Measurements from ENCODE around the gene C21orf58.

C21orf58 gene

DNA sequence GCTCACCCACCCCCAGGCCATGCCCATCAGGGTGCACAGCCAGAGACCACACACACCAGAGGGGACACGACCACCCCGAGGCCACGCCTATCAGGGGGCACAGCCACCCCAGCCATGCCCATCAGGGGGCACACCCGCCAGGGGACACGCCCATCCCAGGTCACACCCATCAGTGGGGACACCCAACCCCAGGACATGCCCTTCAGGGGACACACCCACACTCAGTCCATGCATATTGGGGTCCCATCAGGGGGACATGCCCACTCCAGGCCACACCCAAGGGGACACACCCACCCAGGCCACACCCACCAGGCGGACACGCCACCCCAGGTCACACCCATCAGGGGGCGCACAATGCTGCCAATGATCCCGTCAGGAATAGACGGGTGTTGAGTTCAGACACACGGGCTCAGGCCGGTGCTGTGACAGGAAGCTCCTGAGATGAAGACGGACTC is 59.0 kb downstream of the C21orf58 start:
- DNase-seq (ENCODE audit: low read depth): no peak
- no peak overlapping the region for H3K4me3 ChIP-seq (ENCODE audit: low read depth, low read length)
- TF ChIP-seq, protein P1, sequence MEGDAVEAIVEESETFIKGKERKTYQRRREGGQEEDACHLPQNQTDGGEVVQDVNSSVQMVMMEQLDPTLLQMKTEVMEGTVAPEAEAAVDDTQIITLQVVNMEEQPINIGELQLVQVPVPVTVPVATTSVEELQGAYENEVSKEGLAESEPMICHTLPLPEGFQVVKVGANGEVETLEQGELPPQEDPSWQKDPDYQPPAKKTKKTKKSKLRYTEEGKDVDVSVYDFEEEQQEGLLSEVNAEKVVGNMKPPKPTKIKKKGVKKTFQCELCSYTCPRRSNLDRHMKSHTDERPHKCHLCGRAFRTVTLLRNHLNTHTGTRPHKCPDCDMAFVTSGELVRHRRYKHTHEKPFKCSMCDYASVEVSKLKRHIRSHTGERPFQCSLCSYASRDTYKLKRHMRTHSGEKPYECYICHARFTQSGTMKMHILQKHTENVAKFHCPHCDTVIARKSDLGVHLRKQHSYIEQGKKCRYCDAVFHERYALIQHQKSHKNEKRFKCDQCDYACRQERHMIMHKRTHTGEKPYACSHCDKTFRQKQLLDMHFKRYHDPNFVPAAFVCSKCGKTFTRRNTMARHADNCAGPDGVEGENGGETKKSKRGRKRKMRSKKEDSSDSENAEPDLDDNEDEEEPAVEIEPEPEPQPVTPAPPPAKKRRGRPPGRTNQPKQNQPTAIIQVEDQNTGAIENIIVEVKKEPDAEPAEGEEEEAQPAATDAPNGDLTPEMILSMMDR (IDR thresholded peaks at IDR 0.05; ENCODE audit: control insufficient read depth, extremely low read depth, insufficient read depth): no peak

DNA sequence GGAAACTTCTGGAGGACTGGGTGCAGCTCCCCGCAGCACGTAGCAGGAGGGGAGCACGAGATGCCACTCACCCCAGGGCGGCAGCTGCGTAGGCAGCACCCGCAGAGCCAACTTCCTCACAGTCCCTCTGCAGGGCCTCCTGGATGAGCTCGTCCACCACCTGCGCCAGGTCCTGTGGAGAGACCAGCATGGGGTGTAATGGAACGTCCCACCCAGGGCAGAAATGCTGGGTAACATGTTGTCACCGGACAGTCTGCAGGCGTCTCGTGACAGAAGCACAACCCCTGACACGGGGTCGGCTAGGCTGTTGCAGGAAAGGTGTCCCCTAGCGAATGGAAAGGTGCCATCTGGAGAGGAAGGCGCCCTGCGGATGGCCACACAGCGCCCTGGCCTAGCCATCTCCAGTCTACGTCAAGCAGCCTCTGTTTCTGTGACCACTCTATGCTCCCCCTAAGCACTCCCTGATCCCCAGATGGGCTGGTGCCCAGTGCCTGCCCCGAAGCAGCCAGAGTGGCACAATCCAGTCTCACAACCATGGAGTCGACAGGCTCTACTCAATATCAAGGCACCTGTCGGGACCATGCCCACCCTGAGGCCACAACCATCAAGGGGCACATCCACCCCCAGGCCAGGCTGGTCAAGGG is 59.5 kb downstream of the C21orf58 start:
- TF ChIP-seq, protein P1 (IDR thresholded peaks at IDR 0.05; ENCODE audit: control insufficient read depth, extremely low read depth, insufficient read depth): no peak
- no peak overlapping the region for H3K4me3 ChIP-seq (ENCODE audit: low read depth, low read length)
- no peak for DNase-seq (ENCODE audit: low read depth)

DNA sequence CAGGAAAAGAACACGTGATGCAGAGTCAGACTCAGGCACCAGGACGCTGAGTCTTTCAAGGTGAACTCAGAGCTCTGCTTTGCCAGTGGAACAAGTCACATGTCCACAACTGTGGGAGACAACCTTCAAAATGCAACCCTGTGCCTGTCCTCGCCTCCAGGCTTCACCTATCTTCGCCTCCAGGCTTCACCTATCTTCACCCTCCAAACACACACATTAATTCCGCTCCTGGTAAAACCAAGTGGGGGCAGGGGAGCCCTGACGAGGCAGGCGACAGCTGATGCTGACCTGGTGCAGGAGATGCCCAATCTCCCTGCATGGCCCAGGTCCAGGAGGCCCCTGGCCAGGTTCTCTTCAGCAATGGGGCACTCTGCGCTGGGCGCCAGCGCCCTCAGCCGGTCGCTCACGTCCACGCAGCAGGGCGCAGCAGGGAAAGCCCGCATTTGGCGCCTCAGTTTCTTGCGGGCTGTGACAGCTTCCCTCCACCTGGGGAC is 67.1 kb downstream of the C21orf58 start:
- no peak overlapping the region for H3K4me3 ChIP-seq (ENCODE audit: low read depth, low read length)
- DNase-seq (ENCODE audit: low read depth): no peak
- TF ChIP-seq, protein P1 (IDR thresholded peaks at IDR 0.05; ENCODE audit: control insufficient read depth, extremely low read depth, insufficient read depth): no peak

- DNase-seq (ENCODE audit: low read depth): no peak
- TF ChIP-seq, protein P1 (IDR thresholded peaks at IDR 0.05; ENCODE audit: control insufficient read depth, extremely low read depth, insufficient read depth): no peak
- H3K4me3 ChIP-seq (ENCODE audit: low read depth, low read length): no peak overlapping the region
These were observed 67.8 kb downstream of the C21orf58 start for GRCh38 chr21:46255758-46256337.

DNA sequence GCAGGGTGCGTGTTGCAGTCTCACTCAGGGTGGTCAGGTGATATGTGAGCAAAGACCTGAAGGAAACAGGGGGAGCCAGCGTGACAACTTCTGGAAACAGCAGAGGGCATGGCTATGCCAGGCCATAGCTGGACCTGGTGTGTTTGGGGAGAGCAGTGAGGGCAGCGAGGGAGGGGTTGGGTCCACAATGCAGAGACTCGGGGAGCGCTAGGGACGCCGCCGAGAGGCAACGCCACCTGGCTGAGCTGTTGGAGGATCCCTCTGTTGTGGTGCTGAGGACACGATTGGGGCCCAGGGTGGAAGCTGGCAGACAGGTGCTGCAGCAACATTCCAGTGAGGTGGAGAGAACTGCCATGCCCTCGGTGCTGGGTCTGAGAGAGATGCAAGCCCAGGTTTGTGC is 68.5 kb downstream of the C21orf58 start:
- TF ChIP-seq, protein P1 (IDR thresholded peaks at IDR 0.05; ENCODE audit: control insufficient read depth, extremely low read depth, insufficient read depth): no peak
- no peak overlapping the region for H3K4me3 ChIP-seq (ENCODE audit: low read depth, low read length)
- no peak for DNase-seq (ENCODE audit: low read depth)

DNA sequence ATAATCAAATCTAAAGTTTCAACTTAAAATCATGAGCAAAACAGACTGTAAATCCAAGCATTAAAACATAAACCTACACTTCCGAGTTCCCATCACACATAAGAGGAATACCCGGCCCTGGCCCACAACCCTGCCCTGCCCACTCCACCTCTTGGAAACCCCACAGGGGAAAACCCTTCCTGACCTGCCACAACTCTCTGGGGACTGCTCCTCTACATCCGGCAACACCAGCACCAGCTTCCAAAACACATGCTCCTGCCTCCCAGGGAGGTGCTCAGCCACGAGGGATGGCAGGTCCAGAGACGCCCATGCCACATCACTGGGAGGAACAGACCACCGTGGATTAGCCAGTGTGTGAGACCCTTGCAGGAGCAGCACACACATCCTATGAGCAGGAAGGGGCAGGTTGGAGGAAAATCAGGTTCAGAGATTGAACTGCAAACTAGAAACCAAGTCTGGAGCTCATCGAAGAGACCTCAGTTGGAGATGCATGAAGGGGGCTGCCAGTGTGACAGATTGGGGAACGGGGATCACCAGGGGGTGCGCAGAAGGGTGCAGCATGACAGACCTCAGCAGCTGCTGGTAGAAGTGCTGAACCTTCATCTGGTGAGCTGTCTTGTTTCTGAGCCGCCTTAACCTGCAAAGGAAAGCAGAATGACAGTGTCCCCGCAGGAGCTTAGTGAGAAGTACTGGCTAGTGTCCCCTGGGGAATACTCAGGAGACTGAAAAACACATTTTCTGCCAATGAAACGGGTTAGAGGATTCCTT is 69.3 kb downstream of the C21orf58 start:
- TF ChIP-seq, protein P1 (IDR thresholded peaks at IDR 0.05; ENCODE audit: control insufficient read depth, extremely low read depth, insufficient read depth): no peak
- DNase-seq (ENCODE audit: low read depth): no peak
- no peak overlapping the region for H3K4me3 ChIP-seq (ENCODE audit: low read depth, low read length)

Data from LNCaP clone FGC (cell line).